SKM-1 (cell line): Measurements from ENCODE around the gene RILPL2.
"Not testable (repeated sequence)": the region's sequence is repeated elsewhere in the genome, so short reads cannot be mapped to it uniquely, and the experiment has no call there.

Experiments used
- DNase-seq: peaks from one replicate; lab custom pipeline; 2025; ENCODE audit not compliant: unreplicated experiment; lab: John Stamatoyannopoulos, UW

RILPL2 gene

GRCh38 chr12:123407269-123407668, 29.2 kb downstream of the RILPL2 start:
- DNase-seq = not testable (repeated sequence)

GRCh38 chr12:123404581-123404980, 31.9 kb downstream of the RILPL2 start:
- DNase-seq = no peak

- no peak for DNase-seq
Observed at GRCh38 chr12:123401753-123402683, 34.5 kb downstream of the RILPL2 start.

- DNase-seq = no peak
Observed at GRCh38 chr12:123399255-123399617, 37.2 kb downstream of the RILPL2 start.

GRCh38 chr12:123398550-123399254, 37.8 kb downstream of the RILPL2 start:
- DNase-seq = no peak

GRCh38 chr12:123398177-123398549, 38.3 kb downstream of the RILPL2 start:
- DNase-seq = no peak

- no peak for DNase-seq
Observed at GRCh38 chr12:123397400-123397799, 39.1 kb downstream of the RILPL2 start.

GRCh38 chr12:123396954-123397353, 39.5 kb downstream of the RILPL2 start:
- no peak for DNase-seq

GRCh38 chr12:123396543-123396942, 39.9 kb downstream of the RILPL2 start:
- no peak for DNase-seq

- no peak for DNase-seq
Observed at GRCh38 chr12:123395236-123395635, 41.2 kb downstream of the RILPL2 start.

- DNase-seq = no peak
Observed at GRCh38 chr12:123393747-123394146, 42.7 kb downstream of the RILPL2 start.

GRCh38 chr12:123391546-123392343, 44.7 kb downstream of the RILPL2 start:
- DNase-seq = no peak

- DNase-seq = no peak
Observed at GRCh38 chr12:123390498-123391426, 45.7 kb downstream of the RILPL2 start.

- DNase-seq = no peak
Observed at GRCh38 chr12:123389560-123390351, 46.7 kb downstream of the RILPL2 start.

GRCh38 chr12:123388951-123389559, 47.4 kb downstream of the RILPL2 start:
- no peak for DNase-seq

GRCh38 chr12:123388177-123388950, 48.1 kb downstream of the RILPL2 start:
- DNase-seq = peak; percentile 40

- no peak for DNase-seq
Observed at GRCh38 chr12:123387508-123388176, 48.8 kb downstream of the RILPL2 start.

GRCh38 chr12:123385536-123385935, 50.9 kb downstream of the RILPL2 start:
- DNase-seq = not testable (repeated sequence)
